ENCODE results near the gene SP8.

DNA sequence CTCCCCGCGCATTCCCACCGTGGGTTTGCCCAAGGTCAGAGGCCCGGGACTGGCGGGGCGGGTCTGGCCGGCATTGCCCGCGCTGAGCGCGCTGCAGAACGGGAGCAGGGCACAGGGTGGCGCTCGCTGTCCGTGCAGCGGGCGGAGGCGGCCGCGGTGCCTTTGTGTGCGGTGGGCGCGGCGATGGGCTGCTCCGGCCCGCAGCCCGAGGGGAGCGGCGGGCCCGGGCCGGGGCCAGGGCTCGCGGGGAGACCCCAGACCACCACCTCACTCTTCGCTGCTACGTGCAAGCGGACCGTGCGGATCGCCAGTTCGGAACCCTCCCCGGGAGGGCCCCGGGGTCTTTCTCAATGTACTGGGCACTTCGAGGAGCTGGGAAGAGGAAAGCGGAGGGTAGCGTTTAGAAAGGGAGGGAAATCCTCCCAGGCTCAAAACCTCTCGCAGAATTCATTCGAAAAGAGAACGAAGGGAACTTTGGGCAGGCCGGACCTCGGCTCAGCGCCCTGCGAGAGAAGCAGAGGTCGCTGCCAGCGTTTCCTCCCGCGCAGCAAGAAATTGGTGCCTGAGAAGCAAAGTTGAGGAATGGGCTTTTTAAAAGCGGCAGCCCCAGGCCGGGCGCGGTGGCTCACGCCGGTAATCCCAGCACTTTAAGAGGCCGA lies 8.5 kb downstream of the SP8 start:
- TF ChIP-seq CTCF (optimal IDR thresholded peaks at IDR 0.05 in 1 of 3, IDR thresholded peaks at IDR 0.05 in 1 of 3, conservative IDR thresholded peaks at IDR 0.05 in 1 of 3; ENCODE audit: extremely low read depth in 1 of 3, insufficient read depth in 2 of 3, low read length in 3 of 3): peak; percentile 52 to 94 (median 83)
- TF ChIP-seq EZH2 (IDR thresholded peaks at IDR 0.05; ENCODE audit: low read length): no peak
